H1 (cell line): Measurements from ENCODE around the gene PTGER3. TPM values are rescaled to one million over a fixed set of nuclear protein-coding genes. Genes with fewer than 3 reads are reported as not detected.

Source experiments
- CTCF ChIA-PET: fragments of 300-600 bp; sonication (Branson Sonifier 250); formaldehyde crosslinking; loops from one replicate; lab custom pipeline; 2021; ENCODE audit not compliant: partially characterized antibody; lab: Charles Lee
- POLR2A ChIA-PET: fragments of 300-600 bp; sonication (Branson Sonifier 250); formaldehyde crosslinking; loops from one replicate; lab custom pipeline; 2021; ENCODE audit warnings: inconsistent platforms; ENCODE audit not compliant: partially characterized antibody; lab: Charles Lee
- DNase-seq, 2 experiments: peaks; one replicate each; pipeline versions ENCODE4 v3.0.0 to v3.0.0-alpha.2; 2010 to 2022; ENCODE audit warnings: low spot score in 2 of 2, low read depth in 1 of 2, mixed read lengths in 1 of 2
- FAIRE-seq: peaks from 2 replicates; lab custom pipeline; 2011; peaks lifted over from hg19 to GRCh38; lab: Jason Lieb, UNC
- H2AFZ ChIP-seq: 2 replicates; pipeline ENCODE4 v1.8.1; 2012; ENCODE audit warnings: low read length, inconsistent platforms
- H2AK5ac ChIP-seq: 2 replicates; pipeline ENCODE4 v1.6.1; 2013; ENCODE audit warnings: low read depth, low read length
- H2BK120ac ChIP-seq: replicated peaks from 2 replicates; pipeline ENCODE3; 2013; ENCODE audit warnings: low read depth, low read length, inconsistent platforms
- H2BK12ac ChIP-seq: 2 replicates; pipeline ENCODE4 v1.6.1; 2013; ENCODE audit warnings: low read depth, low read length
- H2BK15ac ChIP-seq: 2 replicates; pipeline ENCODE4 v1.6.1; 2013; ENCODE audit warnings: low read length
- H2BK20ac ChIP-seq: 2 replicates; pipeline ENCODE4 v1.6.1; 2013; ENCODE audit warnings: low read length
- H2BK5ac ChIP-seq: 2 replicates; pipeline ENCODE4 v1.6.1; 2013; ENCODE audit warnings: low read depth, low read length
- H3K14ac ChIP-seq: 2 replicates; pipeline ENCODE4 v1.6.1; 2013; ENCODE audit warnings: inconsistent platforms; ENCODE audit not compliant: insufficient read length
- H3K18ac ChIP-seq: 2 replicates; pipeline ENCODE4 v1.6.1; 2013; ENCODE audit warnings: low read length; ENCODE audit errors: extremely low read depth
- H3K23ac ChIP-seq: 2 replicates; pipeline ENCODE4 v1.6.1; 2013; ENCODE audit warnings: inconsistent platforms; ENCODE audit not compliant: insufficient read length
- H3K23me2 ChIP-seq: 2 replicates; pipeline ENCODE4 v1.6.1; 2013; ENCODE audit warnings: low read depth, low read length
- H3K27ac ChIP-seq: 2 replicates; pipeline ENCODE4 v1.6.1; 2011; ENCODE audit warnings: low read depth, low read length, inconsistent platforms
- H3K27me3 ChIP-seq, 4 experiments: replicated peaks in 1 of 4; 1 replicate in 1 of 4; 2 replicates in 3 of 4; pipeline versions ENCODE4 v1.6.1 to v1.8.1; 2011 to 2013; ENCODE audit warnings: low read length in 3 of 4, mild to moderate bottlenecking in 3 of 4, inconsistent platforms in 2 of 4, mixed read lengths in 2 of 4, moderate library complexity in 1 of 4; ENCODE audit not compliant: control insufficient read depth in 3 of 4, insufficient read depth in 3 of 4; ENCODE audit errors: extremely low read depth in 1 of 4
- H3K36me3 ChIP-seq, 4 experiments: 2 replicates each; pipeline versions ENCODE4 v1.6.1 to v1.8.1; 2011 to 2013; ENCODE audit warnings: mild to moderate bottlenecking in 4 of 4, low read length in 3 of 4, moderate library complexity in 2 of 4, control low read depth in 1 of 4, inconsistent platforms in 1 of 4; ENCODE audit not compliant: insufficient read depth in 4 of 4, control insufficient read depth in 2 of 4
- H3K4ac ChIP-seq: replicated peaks from 2 replicates; pipeline ENCODE3; 2013; ENCODE audit warnings: low read length, low read depth, mixed read lengths, inconsistent platforms; ENCODE audit not compliant: insufficient read length
- H3K4me1 ChIP-seq, 4 experiments: replicated peaks in 1 of 4; 1 replicate in 1 of 4; 2 replicates in 3 of 4; pipeline versions ENCODE4 v1.6.1 to v1.8.1; 2011 to 2013; ENCODE audit warnings: low read length in 3 of 4, inconsistent platforms in 2 of 4, mixed read lengths in 1 of 4; ENCODE audit not compliant: insufficient read depth in 4 of 4, control insufficient read depth in 3 of 4
- H3K4me2 ChIP-seq, 2 experiments: 2 replicates each; pipeline versions ENCODE4 v1.6.1 to v1.8.1; 2011 to 2013; ENCODE audit warnings: low read depth in 2 of 2, low read length in 2 of 2, control low read depth in 1 of 2, inconsistent platforms in 1 of 2, mild to moderate bottlenecking in 1 of 2; ENCODE audit not compliant: insufficient read depth in 1 of 2
- H3K4me3 ChIP-seq, 4 experiments: fragments of 200-600, 300-600 bp in 1 of 4; sonication (generic), shearing (Covaris generic), sonication (Bioruptor Twin) in 1 of 4; 2 replicates each; pipeline versions ENCODE4 v1.5.1 to v1.8.1; 2011 to 2016; ENCODE audit warnings: low read length in 4 of 4, low read depth in 3 of 4, control low read depth in 2 of 4, inconsistent platforms in 2 of 4, mild to moderate bottlenecking in 2 of 4, mixed read lengths in 1 of 4, moderate library complexity in 1 of 4; ENCODE audit not compliant: insufficient read depth in 2 of 4; ENCODE audit errors: extremely low read depth in 1 of 4
- H3K56ac ChIP-seq: replicated peaks from 2 replicates; pipeline ENCODE3; 2013; ENCODE audit warnings: low read depth, mild to moderate bottlenecking, mixed read lengths, low read length, inconsistent platforms; ENCODE audit not compliant: insufficient read length
- H3K79me1 ChIP-seq: 2 replicates; pipeline ENCODE4 v1.6.1; 2013; ENCODE audit warnings: low read depth, low read length, control low read depth
- H3K79me2 ChIP-seq, 2 experiments: 2 replicates each; pipeline versions ENCODE4 v1.6.1 to v1.8.1; 2012 to 2013; ENCODE audit warnings: low read length in 2 of 2, mild to moderate bottlenecking in 2 of 2, inconsistent platforms in 1 of 2; ENCODE audit not compliant: insufficient read depth in 2 of 2, control insufficient read depth in 1 of 2
- H3K9ac ChIP-seq, 4 experiments: replicated peaks in 1 of 4; 1 replicate in 1 of 4; 2 replicates in 3 of 4; pipeline versions ENCODE4 v1.6.1 to v1.8.1; 2011 to 2013; ENCODE audit warnings: low read depth in 3 of 4, low read length in 3 of 4, control low read depth in 2 of 4, mild to moderate bottlenecking in 2 of 4, moderate library complexity in 2 of 4, inconsistent platforms in 1 of 4; ENCODE audit errors: extremely low read depth in 1 of 4
- H3K9me3 ChIP-seq, 2 experiments: 2 replicates each; pipeline versions ENCODE4 v1.6.1 to v1.8.1; 2012 to 2013; ENCODE audit warnings: mild to moderate bottlenecking in 2 of 2, moderate library complexity in 2 of 2, control low read depth in 1 of 2, inconsistent platforms in 1 of 2, low read depth in 1 of 2, low read length in 1 of 2, mixed read lengths in 1 of 2; ENCODE audit not compliant: insufficient read depth in 2 of 2
- H4K20me1 ChIP-seq, 2 experiments: replicated peaks in 1 of 2; 2 replicates each; pipeline versions ENCODE3 to v1.8.1; 2011 to 2013; ENCODE audit warnings: inconsistent platforms in 2 of 2, low read length in 2 of 2, mild to moderate bottlenecking in 1 of 2; ENCODE audit not compliant: insufficient read depth in 2 of 2, control insufficient read depth in 1 of 2
- H4K5ac ChIP-seq: 2 replicates; pipeline ENCODE4 v1.6.1; 2013; ENCODE audit warnings: low read length, low read depth, mixed read lengths, inconsistent platforms; ENCODE audit not compliant: insufficient read length
- H4K8ac ChIP-seq: 2 replicates; pipeline ENCODE4 v1.8.0; 2013; ENCODE audit warnings: mild to moderate bottlenecking, moderate library complexity, low read length, inconsistent platforms; ENCODE audit not compliant: insufficient read depth; ENCODE audit errors: extremely low read depth
- H4K91ac ChIP-seq: replicated peaks from 2 replicates; pipeline ENCODE3; 2013; ENCODE audit warnings: low read length, mixed read lengths, inconsistent platforms; ENCODE audit not compliant: insufficient read length
- ATF3 ChIP-seq: IDR thresholded peaks from 2 replicates; pipeline ENCODE4 v1.6.1; 2011; ENCODE audit warnings: low read depth, mild to moderate bottlenecking, low read length; ENCODE audit not compliant: insufficient read depth
- CTBP2 ChIP-seq: IDR thresholded peaks from 2 replicates; pipeline ENCODE4 v1.7.0; 2011; ENCODE audit warnings: borderline replicate concordance, mild to moderate bottlenecking, moderate library complexity, mixed read lengths, low read length; ENCODE audit not compliant: insufficient read depth, insufficient read length
- GABPA ChIP-seq: IDR thresholded peaks from 2 replicates; pipeline ENCODE4 v1.6.1; 2011; ENCODE audit warnings: mild to moderate bottlenecking, low read length, moderate library complexity, borderline replicate concordance; ENCODE audit not compliant: insufficient read depth
- HDAC2 ChIP-seq, 2 experiments: fragments of 300-600 bp in 1 of 2; sonication (generic) in 1 of 2; IDR thresholded peaks; 2 replicates each; pipeline ENCODE4 v1.6.1; 2011 to 2012; ENCODE audit warnings: low read depth in 2 of 2, low read length in 2 of 2, mild to moderate bottlenecking in 2 of 2, moderate library complexity in 2 of 2, borderline replicate concordance in 1 of 2, inconsistent platforms in 1 of 2
- MAX ChIP-seq: IDR thresholded peaks from 2 replicates; pipeline ENCODE4 v1.6.1; 2012; ENCODE audit warnings: inconsistent platforms
- NANOG ChIP-seq: IDR thresholded peaks from 2 replicates; pipeline ENCODE4 v1.6.1; 2011; ENCODE audit warnings: low read length, low read depth, mild to moderate bottlenecking, inconsistent platforms; ENCODE audit not compliant: insufficient read depth, poor library complexity, severe bottlenecking
- RNF2 ChIP-seq: fragments of 200-900, 300-1000 bp; sonication (generic); IDR thresholded peaks from 2 replicates; pipeline ENCODE4 v1.7.1; 2016; ENCODE audit warnings: borderline replicate concordance, low read depth, mild to moderate bottlenecking, antibody characterized with exemption, low read length; ENCODE audit not compliant: poor library complexity, severe bottlenecking; ENCODE audit errors: missing control alignments
- SIN3A ChIP-seq, 2 experiments: IDR thresholded peaks in 1 of 2; conservative IDR thresholded peaks in 1 of 2; 2 replicates each; pipeline ENCODE4 v1.6.1; 2011 to 2012; ENCODE audit warnings: low read length in 2 of 2, improper control_type of control experiment in 1 of 2, low read depth in 1 of 2, mild to moderate bottlenecking in 1 of 2
- SIRT6 ChIP-seq: IDR thresholded peaks from one replicate; pipeline ENCODE4 v1.7.1; 2012; ENCODE audit warnings: low read length, inconsistent platforms
- SP2 ChIP-seq: IDR thresholded peaks from 2 replicates; pipeline ENCODE4 v1.6.1; 2012; ENCODE audit warnings: mild to moderate bottlenecking, low read length, inconsistent platforms
- TEAD4 ChIP-seq: IDR thresholded peaks from 2 replicates; pipeline ENCODE4 v1.6.1; 2012; ENCODE audit warnings: low read depth, low read length, inconsistent platforms, mixed read lengths
- WGBS, 2 experiments: shearing (Covaris generic) in 1 of 2; methylation state at CpG; one replicate each; pipeline versions ENCODE4 v1.1.6 to v1.1.7; 2013 to 2015; ENCODE audit warnings: low lambda C conversion rate in 2 of 2, mixed read lengths in 2 of 2, inconsistent platforms in 1 of 2, low coverage in 1 of 2, missing lambda C conversion rate in 1 of 2; ENCODE audit not compliant: insufficient replicate concordance in 2 of 2, insufficient coverage in 1 of 2, insufficient read length in 1 of 2; ENCODE audit errors: extremely low coverage in 1 of 2, missing lambda C conversion rate in 1 of 2; 5-methylcytosine and 5-hydroxymethylcytosine counted together
- polyA plus RNA-seq, 7 experiments: library from polyadenylated mRNA; depleted of rRNA in 3 of 7; stranded (reverse) in 5 of 7; unstranded in 2 of 7; fragments of >200 nt in 5 of 7; fragments of 200-250 nt in 2 of 7; gene quantifications; 1 replicate in 5 of 7; 2 replicates in 1 of 7; 4 replicates in 1 of 7; pipeline versions ENCODE4 v1.2.1 to v1.2.3, GENCODE V29; 2011 to 2013; ENCODE audit warnings: missing spikeins in 2 of 7, mixed read lengths in 2 of 7
- total RNA-seq: library from RNA; stranded (reverse); fragmentation: NEBNext Ultra II Directional; extraction: Animal tissue kit (Norgen Biotek cat#: 25700); gene quantifications from 2 replicates; pipeline ENCODE4 v1.2.1, GENCODE V29; 2021

Gene PTGER3
- total and polyA plus RNA-seq, 2 of the 8 experiments (the other 6 are each of a cell fraction or from before 2014, with no cell fraction given), result 0.38 to 0.82 TPM

GRCh38 chr1:71074681-71075080, 27.1 kb upstream of the PTGER3 start:
- Histone ChIP-seq H3K9ac (no peak overlapping the region), H3K36me3 (peaks cover 28 to 81% (median 56%) of the 10 kb centered on the region in 4 experiments), H3K4me1 (no peaks in the 10 kb centered on the region; a peak in 2 of 7 replicates), H3K56ac (no peak overlapping the region), H3K79me2 (peaks cover 10 to 61% of the 10 kb centered on the region in 2 experiments; a peak in 3 of 4 replicates), H3K79me1 (no peaks in the 10 kb centered on the region), H3K23ac (no peak overlapping the region), H2BK15ac (no peak overlapping the region), H2BK120ac (no peak overlapping the region), H3K4ac (no peak overlapping the region), H3K14ac (no peak overlapping the region), H4K91ac (no peak overlapping the region), H3K18ac (no peak overlapping the region), H2AFZ (no peak overlapping the region), H2BK12ac (no peak overlapping the region), H3K27me3 (no peaks in the 10 kb centered on the region), H3K4me3 (no peak overlapping the region), H3K9me3 (no peaks in the 10 kb centered on the region), H2AK5ac (no peak overlapping the region), H2BK5ac (no peak overlapping the region), H3K4me2 (no peak overlapping the region), H3K27ac (no peak overlapping the region), H2BK20ac (no peak overlapping the region), H4K20me1 (peaks cover 5 to 9% of the 10 kb centered on the region in 2 experiments), H4K8ac (no peak overlapping the region), H4K5ac (no peak overlapping the region), H3K23me2 (no peaks in the 10 kb centered on the region; the same call in 1 of the 2 replicates)
- 93% methylated on average over 1 of the region's 1 CpG; no CpG with 5 or more reads in 1 of the 2 experiments for WGBS, 2 experiments
- CTCF ChIA-PET, result no interaction called here
- DNase-seq (no peak), FAIRE-seq (no peak)
- POLR2A ChIA-PET, result interaction anchor here (1.2 to 4.7 kb wide), 2 partner anchors 10 to 17 kb away, joined by 3 to 26 read pairs; no protein-coding TSS in a partner anchor
- TF ChIP-seq MAX (no peak), SIN3A (conservative IDR thresholded peaks at IDR 0.05 in 1 of 2, IDR thresholded peaks at IDR 0.05 in 1 of 2; ENCODE audit: low read depth in 1 of 2, low read length in 2 of 2) (no peak), TEAD4 (no peak), NANOG (no peak), ATF3 (no peak), SP2 (no peak), CTBP2 (no peak), GABPA (no peak), RNF2 (no peak), SIRT6 (no peak), HDAC2 (IDR thresholded peaks at IDR 0.05; ENCODE audit: borderline replicate concordance in 1 of 2, low read depth in 2 of 2, low read length in 2 of 2) (no peak)
